Purkinje cell (primary cell): Measurements from ENCODE around the gene CHST3. TPM values are rescaled to one million over a fixed set of nuclear protein-coding genes. Genes with fewer than 3 reads are reported as not detected.

Experiments
- polyA plus RNA-seq: library from polyadenylated mRNA; unstranded; fragments of >200 nt; fragmentation: Nextera tagmentation; gene quantifications from 2 replicates; pipeline ENCODE4 v1.2.1, GENCODE V29; 2014

The CHST3 gene, protein sequence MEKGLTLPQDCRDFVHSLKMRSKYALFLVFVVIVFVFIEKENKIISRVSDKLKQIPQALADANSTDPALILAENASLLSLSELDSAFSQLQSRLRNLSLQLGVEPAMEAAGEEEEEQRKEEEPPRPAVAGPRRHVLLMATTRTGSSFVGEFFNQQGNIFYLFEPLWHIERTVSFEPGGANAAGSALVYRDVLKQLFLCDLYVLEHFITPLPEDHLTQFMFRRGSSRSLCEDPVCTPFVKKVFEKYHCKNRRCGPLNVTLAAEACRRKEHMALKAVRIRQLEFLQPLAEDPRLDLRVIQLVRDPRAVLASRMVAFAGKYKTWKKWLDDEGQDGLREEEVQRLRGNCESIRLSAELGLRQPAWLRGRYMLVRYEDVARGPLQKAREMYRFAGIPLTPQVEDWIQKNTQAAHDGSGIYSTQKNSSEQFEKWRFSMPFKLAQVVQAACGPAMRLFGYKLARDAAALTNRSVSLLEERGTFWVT
- 0.82 and 0.98 TPM in 2 replicates for polyA plus RNA-seq

DNA sequence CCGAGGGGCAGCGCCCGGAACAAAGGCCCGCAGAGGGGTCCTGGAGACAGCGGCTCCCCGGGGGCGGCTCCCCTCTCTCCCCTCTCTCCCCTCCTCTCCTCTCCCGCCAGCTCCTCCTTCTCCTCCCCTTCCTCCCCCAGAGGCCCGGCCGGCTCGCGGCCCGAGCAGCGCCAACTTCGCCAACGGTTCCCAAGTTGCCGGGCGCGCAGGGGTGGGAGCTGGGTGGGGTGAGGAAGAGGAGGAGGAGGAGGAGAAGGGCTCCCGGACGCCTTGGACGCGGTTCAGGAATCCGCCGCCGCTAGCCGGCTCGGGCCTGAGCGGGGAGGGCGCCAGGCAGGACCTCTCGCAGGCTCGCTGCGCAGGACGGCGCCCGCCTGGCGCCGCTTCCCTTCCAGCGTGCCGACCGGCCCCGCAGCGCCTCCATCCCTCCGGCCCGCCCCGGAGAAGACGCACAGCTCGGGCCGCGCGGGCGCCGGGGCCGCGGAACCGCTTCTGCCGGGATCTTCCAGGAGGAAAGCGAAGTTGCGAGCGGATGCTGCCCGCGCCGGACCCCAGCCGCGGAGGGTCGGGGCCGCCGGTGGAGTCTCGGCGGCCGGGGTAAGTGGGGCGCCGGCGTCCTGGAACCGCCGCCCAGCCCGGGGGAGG lies at the start of gene CHST3:
Gene CHST3, plus strand, starts transcription at position 298 of the 645 bp plus-strand sequence. CDS start 41,448 bp downstream, outside the sequence.

Other genes with a start within 250 kb of the CHST3 start
- gene C10orf105, start 244.6 kb upstream of the CHST3 start, polyA plus RNA-seq = not detected in 2 replicates
- gene VSIR, start 190.9 kb upstream of the CHST3 start, polyA plus RNA-seq = not detected in 2 replicates
- 545 and 555 TPM in 2 replicates for gene PSAP, start 113.1 kb upstream of the CHST3 start, polyA plus RNA-seq
- gene SPOCK2, start 124.2 kb downstream of the CHST3 start, polyA plus RNA-seq = 71.1 and 128 TPM in 2 replicates